Measurements from ENCODE around the gene MEA1.

GRCh38 chr6:43009124-43009523 is 4.6 kb downstream of the MEA1 start:
- TF ChIP-seq EZH2phosphoT487 (IDR thresholded peaks at IDR 0.05; ENCODE audit: borderline replicate concordance, low read depth, low read length) = no peak
- TF ChIP-seq, protein P1, sequence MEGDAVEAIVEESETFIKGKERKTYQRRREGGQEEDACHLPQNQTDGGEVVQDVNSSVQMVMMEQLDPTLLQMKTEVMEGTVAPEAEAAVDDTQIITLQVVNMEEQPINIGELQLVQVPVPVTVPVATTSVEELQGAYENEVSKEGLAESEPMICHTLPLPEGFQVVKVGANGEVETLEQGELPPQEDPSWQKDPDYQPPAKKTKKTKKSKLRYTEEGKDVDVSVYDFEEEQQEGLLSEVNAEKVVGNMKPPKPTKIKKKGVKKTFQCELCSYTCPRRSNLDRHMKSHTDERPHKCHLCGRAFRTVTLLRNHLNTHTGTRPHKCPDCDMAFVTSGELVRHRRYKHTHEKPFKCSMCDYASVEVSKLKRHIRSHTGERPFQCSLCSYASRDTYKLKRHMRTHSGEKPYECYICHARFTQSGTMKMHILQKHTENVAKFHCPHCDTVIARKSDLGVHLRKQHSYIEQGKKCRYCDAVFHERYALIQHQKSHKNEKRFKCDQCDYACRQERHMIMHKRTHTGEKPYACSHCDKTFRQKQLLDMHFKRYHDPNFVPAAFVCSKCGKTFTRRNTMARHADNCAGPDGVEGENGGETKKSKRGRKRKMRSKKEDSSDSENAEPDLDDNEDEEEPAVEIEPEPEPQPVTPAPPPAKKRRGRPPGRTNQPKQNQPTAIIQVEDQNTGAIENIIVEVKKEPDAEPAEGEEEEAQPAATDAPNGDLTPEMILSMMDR (conservative IDR thresholded peaks at IDR 0.05; ENCODE audit: low read length) = peak; percentile 88

Data from OCI-LY7 (cell line).